GM19238 (cell line): ENCODE results near the gene MAPK7.

Experiments
- DNase-seq: peaks from one replicate; pipeline ENCODE4 v3.0.0; 2011; ENCODE audit warnings: low spot score; ENCODE audit not compliant: insufficient read length

Gene MAPK7

DNA sequence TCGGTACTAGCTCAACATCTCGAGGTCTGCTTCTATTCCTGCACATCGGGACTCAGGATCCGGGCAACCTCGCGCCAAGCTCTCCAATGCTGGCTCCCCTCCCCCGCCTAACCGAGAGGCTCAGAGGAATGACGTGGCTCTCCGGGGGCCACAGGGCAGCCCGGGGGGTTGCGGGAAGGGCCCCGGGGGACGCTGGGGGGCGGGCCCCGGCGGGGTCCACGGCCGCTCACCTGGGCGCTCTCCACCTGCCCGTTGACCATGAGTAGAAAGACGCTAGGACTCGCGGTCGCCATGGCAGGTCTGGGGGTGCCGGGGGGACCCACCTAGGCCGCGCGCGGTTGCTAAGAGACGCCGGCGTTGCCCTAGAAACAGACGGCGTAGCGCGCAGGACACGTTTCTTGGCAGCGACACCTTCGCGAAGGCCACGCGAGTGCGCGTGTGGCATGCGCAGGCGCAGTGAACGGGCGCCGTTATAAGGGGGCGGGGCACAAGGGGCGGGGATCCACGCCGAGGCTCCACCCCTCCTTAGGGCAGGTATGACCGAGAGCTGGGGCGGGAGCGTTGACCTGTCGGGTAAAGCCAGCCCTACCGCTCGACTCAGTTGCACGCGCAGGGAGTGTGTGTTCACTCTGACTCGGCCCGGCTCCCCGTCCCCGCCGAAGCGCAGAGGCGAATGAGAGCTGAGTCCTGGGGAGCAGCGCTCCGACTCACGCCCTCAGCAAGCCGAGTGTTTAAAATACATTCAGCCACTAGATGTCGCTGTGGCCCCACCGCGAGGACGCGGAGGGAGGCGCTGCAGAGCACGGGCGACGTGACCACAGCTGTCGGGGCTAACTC is 15.8 kb upstream of the MAPK7 start, which contains the start of gene B9D1:
B9D1 (minus strand) TSS at position 447 of the 837 bp plus-strand sequence; CDS start at position 293, 154 bp downstream.
- peak; percentile 92 for DNase-seq

DNA sequence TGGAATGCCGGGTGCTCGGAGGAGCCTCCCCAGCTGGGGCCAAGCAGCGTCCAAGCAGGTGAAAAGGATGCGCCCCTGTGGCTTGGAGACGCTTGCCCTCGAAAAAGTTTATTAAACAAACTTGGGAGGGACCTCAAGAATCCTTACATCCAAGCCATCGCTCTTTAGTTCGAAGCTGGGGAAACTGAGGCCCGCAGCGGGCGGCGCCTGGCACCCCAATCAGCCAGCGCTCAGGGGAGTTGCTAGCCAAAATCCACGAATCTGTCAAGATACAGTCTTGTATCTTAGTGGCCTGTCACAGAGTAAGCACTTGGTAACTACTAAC is 15.2 kb upstream of the MAPK7 start:
- no peak for DNase-seq

DNA sequence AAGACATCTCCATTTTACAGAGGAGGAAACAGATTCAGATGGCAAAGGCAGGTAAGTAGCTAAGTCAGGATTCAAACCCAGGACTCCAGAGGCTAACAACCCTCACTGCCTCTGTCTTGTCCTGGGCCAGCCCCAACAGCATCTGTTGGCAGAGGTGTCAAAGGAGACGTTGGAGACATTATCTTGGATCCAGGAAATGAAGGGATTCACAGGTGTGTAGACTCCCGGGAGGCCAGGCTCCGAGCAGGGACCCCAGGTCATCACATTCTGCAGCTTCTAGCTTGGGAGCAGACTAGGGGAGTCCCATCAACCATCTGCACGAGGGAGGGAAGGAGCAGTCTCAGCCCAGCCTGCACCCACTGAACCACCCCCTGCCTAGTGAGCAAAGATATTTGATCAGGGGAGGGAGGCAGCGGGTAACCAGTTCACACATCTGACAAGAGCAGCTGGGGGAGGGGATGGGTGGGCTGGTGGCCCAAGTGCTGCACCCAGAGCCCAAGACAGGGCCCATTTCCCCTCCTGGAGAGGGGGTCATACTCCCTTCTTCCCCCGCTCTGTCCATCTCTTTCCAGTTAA is 14.8 kb upstream of the MAPK7 start:
- DNase-seq = no peak

DNA sequence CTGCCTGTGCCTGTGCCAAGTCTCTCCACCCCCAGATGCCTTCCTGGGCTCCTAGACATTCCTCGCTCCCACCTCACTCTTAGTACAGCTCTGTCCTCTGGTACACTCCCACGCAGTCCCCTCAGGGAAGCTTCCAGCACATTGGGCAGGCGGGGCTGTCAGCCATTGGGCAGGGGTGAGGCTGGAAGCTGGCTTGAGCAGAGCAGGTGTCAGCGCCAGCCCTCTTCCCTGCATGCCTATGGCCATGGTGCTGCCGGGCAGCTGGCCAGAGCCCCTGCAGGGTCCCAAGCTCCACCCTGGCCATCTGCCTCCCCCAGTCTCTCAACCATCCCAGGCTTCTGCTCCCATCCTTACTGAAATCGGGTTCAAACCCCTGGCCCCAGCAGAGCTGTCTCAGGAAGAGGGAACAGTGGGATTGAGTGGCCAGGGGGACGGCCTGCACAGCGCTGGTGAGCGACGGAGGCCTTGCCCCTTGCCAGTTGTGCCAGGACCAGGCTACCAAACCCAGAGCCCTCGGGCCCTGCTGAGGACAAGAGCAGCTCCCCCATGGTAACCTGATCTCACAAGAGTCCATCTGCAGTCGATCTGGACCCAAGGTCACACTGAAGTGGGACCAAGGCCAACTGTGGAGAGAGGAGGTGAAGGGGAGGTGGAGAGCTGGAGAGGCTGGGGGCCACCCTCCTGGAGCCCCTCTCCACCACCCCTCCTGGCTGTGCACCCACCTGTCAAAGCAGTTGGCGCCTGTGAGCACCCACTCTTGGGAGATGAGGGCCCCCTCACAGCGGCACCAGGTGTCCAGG is 13.4 kb upstream of the MAPK7 start:
- DNase-seq = no peak

DNA sequence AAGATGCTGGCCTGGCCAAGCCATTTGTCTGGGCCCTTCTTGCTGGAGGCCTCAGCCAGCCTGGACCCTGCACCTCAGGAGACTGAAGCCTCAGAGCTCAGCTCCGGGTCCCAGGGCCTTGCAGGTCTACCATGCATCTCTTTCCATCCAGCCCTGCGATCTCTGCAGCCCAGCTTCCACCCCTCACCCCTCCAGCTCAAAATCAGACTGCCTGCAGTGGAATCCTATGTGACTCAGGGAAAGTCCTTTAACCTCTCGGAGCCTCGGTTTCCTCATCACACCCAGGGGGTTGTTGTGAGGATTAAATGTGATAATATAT is 12.8 kb upstream of the MAPK7 start:
- DNase-seq = no peak

DNA sequence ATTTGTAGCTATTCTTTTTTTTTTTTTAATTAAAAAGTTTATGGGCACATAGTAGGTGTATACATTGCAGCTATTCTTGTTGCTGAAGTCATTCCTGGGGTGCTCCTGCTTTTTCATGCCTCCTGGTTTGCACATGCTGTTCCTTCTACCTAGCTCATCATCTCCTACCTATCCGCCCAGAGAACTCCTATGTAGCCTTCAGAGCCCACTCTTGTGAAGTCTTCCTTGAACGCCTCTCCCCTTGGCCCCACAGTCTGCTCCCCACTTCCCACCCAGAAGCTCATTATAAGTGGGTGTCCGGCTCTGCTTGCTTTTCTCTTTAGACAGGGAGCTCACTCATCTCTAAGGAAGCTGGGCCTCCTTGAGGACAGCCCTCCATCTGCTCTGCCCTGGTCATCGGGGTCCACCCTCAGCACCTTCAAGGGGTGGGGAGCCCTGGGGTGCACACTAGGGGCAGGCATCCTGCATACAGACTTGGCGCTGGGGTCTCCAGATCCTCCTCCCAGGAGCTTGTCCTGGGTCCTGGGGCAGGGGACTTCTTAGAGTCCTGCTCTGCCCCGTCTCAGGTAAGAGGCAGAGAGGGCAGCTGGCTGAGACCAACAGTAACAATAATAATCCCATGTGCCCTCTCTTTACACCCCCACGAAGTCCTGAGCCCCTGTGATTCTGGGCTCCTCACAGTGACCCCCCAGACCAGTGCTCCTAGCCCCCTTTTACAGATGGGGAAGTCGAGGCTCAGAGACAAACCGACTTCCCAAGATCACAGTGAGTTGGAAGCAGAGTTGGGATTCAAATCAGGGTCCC is 12.3 kb upstream of the MAPK7 start:
- no peak for DNase-seq

DNA sequence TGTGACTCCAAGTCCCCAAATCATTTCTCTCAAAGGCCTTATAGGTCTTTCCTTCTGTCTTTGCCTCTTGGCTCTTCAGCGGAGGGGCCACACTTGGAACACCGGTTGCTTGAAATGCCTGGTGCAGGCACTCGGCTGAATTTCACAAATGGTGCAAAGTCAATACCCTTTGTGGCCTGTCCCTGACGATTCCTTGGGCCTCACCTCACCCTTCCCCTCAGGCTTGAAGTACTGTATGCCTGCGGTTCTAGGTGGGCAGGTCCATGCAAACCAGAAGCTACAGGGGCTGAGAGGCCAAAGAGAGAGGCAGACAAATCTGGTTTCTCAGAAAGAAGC is 11.7 kb upstream of the MAPK7 start:
- no peak for DNase-seq

DNA sequence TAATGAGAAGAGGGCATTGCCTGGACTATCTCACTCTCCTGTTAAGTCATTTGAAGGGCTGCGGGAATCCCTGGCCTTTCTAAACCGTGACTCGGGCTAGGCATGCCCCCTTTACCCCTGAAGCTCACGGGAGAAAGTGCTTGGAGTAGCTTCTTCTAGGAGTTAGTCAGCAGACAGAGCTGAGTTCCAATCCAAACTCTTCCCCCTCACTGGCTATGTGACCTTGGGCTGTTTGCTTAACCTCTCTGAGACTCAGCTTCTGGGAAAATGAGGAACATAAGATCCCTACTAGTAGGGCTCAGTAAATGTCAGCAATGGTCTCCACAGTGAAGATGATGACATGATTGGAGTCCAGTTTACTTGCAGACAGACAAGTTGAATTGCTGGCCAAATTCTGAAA is 10.1 kb upstream of the MAPK7 start:
- no peak for DNase-seq

DNA sequence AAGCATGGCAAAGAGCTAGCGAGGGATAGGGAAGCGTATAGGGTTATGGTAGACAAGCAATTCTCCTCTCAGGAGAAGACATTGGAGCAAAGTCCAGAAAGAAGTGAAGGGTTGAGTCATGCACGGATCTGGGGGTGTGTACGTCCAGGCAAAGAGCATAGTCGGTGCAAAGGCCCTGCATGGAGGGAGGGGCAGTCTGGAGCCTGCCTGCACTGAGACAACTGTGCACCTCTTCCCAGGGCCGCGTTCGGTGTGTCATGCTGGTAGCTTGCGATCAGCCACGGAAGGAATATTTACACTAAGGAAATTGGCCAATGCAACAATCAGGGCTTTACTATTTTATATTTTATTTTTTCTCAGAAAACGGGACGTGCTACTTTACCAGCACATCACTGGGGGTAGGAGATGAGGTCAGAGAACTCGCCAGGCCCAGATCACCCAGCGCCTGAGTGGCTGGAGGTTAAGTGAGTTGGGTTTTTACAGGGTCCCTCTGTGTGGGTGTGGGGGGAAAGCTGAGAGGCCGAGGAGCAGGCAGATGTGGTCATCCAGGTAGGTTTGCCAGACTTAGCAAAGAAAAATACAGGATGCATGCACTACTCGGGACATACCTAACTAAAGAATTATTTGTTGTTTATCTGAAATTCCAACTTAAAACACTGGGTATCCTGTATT is 9.1 kb upstream of the MAPK7 start:
- DNase-seq = no peak

DNA sequence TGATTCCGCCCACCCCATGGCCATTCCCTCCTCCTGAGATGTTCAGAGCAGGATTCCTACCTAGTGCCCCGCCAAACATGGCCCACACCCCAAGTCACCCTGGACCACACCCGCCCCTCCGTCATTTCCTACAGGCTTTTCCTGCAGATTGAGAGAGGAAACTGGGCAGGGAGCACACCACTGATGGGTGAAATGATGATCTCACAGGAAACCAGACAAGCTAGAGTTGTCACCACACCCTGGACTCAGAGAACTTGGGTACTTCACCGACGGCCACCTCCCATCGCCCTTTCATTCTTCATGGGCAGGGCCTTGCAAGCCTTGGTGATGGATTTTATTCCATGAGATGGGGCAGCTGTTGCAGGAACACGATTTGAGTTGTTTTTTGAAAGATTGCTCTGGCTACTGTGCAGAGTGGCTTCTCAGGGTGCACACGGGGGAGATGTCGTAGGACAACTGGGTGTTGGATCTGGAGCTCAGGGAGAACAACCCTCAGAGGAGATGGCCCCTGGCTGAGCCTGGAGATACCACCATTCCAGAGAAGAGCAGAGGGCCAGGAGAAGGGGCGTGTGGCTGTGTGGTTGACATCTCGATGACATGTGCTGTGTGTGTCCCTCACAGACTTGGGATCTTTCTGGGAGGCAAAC is 8.3 kb upstream of the MAPK7 start:
- no peak for DNase-seq

DNA sequence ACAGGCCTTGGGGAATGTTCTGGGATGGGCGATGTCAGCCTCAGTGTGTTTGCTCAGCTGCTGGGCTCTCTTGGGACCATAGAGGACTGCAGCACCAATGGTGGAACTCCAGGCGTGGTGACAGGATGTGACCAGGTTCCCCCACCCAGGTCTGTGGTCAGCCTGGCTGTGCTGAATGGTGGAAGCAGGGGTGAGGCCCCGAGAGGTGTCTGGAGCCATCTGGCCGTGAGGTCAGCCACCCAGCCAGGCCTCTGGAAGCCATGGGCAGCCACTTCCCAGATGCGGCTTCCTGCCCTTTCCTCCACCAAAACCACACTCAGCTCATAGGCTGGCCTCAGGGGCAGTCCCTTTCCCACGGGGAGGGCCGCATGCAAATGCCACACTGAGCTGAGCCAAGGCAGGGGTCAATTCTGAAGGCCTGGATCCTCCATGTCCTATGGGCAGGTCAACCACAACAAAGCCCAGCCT is 7.8 kb upstream of the MAPK7 start:
- DNase-seq = peak; percentile 47

DNA sequence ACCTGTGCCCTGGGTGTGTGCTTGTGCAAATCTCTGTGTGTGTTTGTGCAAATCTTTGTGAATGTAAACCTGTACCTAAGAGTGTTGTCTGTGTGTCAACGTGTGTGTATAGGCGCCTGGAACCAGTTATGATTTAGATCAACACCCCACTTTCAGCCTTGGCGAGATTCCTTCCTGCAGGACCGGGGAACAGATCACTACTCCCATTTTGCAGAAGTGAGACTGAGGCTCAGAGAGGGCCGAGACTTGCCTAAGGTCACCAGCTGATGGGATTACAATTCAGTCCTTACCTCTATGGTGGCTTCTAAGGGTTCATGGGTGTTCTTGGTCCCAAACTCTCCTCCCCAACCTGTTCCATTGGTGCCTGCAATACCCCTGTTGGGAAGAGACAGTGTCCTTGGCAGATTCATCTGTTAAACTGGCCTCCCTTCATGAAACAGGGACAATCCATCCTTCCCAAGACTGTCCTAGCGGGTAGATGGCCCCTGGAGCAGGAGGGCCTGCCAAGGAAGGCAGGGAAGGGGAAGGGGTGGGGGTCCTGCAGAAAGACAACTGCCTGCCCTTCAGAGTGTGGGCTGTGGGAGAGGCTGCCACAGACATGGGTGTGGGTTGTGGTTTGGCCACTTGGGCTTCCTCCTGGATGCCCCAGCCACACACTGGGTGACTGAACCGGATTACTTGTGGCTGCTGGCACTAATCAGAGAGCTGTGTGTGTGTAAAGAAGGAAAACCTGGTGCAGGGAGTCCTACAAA is 6.9 kb upstream of the MAPK7 start:
- DNase-seq = no peak

DNA sequence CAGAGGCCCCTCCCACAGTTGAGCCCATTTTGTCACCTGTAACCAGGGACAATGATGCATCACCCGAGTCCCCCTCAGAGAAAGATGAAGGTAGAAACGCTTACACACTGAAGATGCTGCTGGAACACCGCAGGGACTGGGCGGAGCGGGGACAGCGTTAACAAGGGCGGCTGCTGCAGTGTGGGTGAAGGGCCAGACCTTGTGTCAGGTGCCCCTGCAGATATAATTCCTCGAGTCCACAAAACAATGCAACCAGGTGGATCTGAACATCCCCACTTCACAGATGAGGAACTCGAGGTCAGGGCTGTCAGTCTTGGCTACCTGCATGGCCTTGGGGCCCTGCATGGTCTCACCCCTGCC is 6.3 kb upstream of the MAPK7 start:
- no peak for DNase-seq

DNA sequence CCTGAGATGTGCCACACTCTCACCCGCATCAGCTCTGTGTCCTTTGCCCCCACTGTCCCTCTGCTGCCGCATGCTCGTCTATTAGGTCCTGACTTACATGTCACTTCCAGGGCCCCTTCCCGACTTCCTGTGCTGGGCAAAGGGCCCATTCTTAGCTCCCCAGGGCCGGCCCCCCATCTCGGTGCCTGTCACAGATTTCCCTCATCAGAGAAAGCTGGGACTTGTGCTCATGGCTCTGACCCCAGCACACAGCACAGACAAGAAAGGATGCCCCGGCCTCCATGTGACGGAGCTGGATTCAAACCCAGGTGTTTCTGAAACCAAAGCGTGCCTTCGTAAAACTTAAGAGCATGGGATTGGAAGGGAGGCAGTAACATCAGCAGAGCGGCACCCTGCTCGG is 5.9 kb upstream of the MAPK7 start:
- no peak for DNase-seq

DNA sequence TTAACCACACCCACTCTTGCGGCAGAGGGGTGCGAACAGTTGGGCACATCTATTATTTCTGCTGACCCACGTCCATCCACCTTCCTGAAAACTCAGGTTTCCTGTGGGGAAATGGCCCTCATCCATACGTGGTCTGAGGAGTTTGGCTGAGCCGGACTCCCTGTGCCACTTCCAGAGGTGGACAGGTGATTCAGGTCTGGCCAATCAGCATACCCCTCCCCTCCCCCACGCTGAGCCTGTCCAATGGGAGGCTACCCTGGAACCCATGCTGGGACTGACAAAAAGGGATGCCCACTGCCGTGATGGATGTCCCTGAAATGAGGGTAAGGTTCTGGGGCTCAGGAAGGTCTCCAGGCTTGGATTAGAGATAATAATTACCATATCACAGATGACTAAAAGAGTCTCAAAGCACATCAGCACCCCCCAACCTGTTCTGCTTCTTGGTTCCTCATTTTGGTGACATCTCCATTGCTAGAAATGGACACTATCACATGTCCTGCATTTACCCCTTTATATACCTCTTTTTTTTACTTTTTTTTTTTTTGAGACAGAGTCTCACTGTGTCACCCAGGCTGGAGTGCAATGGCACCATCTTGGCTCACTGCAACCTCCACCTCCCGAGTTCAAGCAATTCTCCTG is 5.3 kb upstream of the MAPK7 start:
- DNase-seq = no peak

DNA sequence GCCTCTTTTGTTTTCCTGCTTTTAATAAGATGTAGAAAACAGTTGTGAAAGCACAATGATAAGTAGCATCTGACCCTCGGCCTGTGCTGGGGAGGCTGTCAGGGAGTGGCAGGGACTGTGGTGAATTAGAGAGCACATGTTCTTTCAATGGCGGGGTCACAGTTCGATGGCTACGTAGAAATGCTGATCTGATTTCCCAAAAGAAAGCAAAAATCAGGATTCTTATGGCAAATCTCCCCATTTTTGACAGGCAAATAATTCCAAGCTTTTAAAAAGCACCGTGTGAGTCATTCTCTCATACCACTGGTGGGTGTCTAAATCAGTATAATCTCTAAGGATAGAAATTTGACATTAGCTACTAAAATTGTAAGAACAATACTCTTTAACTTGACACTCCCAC is 4.2 kb upstream of the MAPK7 start:
- no peak for DNase-seq

DNA sequence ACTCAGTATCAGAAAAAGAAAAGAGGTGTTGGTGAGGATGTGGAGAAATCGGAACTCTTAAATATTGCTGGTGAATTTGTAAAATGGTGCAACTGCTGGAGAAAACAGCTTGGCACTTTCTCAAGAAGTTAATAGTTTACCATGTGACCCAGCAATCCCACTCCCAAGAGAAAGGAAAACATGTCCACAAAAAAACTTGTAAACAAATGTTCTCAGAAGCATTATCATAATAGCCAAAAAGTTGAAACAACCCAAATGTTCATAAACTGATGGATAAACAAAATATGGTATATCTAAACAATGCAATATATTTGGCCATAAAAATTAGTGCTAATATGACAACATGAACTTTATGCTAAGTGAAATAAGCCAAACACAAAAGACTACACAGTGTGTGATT is 2.6 kb upstream of the MAPK7 start:
- DNase-seq = no peak

DNA sequence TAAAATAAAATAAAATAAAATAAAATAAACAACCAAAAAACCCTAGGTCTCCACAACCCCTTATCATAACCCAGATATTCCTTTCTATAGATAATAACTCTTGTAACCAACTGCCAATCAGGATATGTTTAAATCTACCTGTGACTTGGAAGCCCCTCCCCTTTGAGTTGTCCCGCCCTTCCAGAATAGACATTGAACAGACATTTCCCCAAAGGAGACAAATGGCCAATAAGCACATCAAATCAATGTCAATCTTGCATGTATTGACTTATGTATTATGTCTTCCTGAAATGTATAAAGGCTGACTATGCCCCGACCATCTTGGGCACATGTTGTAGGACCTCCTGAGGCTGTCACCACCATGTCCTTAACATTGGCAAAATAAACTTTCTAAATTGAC is 1.5 kb upstream of the MAPK7 start:
- DNase-seq = no peak

DNA sequence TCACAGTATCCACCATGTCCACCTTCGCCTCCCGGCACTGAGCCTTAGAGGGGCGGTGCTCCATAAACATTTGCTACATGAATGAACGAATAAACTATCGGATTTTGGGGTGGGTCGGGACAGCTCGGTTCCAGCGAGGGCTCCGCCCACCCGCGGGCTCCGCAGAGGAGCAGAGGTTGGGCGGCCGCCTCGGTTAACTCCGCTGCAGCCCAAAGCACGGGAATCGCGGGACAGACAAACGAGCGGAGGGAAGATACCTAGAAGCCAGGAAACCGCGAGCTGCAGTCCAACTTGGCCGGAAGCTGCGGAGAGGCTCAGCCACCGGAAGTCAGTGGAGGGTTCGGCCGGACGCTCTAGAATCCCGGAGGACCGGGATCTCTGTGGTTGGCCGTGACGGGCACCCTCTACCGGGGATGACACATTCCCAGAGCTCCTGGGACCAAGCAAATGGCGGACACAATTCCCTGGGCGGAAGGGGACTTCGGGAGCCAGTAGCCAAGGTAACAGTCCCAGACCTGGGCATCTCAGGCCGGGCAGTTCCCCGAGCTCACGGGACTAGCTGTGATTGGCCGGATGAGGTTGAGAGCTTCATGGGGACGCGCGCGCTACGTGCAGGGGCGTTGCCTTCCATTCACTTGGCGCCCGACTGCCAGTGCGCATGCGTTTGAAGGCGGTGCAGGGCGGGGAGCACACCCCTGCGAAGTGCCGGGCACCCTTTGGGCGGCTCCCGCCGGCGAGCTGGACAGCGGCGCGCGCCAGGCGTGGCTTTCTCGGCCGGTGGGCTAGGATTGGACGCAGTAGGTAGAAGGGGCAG is 489 bp upstream of the MAPK7 start:
- DNase-seq = peak; percentile 100
